A673 (cell line): Measurements from ENCODE around the gene CENPI.

Experiments used
- EZH2 ChIP-seq: fragments of 200-600 bp; sonication (generic); IDR thresholded peaks from 2 replicates; pipeline ENCODE4 v1.6.1; 2017; ENCODE audit warnings: borderline replicate concordance, low read depth, mild to moderate bottlenecking, mixed read lengths, antibody characterized with exemption, low read length; ENCODE audit not compliant: poor library complexity, severe bottlenecking
- TF ChIP-seq, protein P1 (sequence below): fragments of 300-800, 200-600 bp; sonication (generic); conservative IDR thresholded peaks from 2 replicates; pipeline ENCODE4 v1.5.1; 2017; ENCODE audit warnings: low read depth, mild to moderate bottlenecking, antibody characterized with exemption, low read length, moderate library complexity, mixed read lengths

DNA sequence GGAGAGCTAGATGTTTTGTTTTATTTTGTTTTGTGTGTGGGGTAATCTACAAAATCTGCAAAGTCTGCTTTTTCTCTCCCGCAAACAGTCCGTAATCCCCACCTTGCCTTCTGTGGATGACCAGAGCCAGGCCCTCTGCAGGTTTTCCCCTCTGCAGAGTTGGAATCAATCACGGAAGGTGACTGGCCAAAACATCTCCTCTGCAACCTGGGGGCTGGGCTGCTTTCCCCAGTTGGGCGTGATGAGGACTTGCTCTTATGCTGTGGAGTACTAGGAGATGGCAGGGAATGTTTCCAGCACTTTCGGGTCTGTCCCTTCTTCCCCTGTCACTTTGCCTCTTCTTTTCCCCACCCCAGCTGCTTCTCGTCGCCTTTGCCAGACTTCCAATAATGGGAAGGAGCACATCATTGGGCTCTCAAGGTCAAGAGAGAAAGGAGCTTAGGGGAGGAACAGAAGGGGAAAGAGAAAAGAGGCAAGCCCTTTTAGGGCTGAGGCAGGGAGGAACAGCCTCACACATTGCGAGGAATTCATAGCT is 18.2 kb upstream of the CENPI start:
- TF ChIP-seq, protein P1, sequence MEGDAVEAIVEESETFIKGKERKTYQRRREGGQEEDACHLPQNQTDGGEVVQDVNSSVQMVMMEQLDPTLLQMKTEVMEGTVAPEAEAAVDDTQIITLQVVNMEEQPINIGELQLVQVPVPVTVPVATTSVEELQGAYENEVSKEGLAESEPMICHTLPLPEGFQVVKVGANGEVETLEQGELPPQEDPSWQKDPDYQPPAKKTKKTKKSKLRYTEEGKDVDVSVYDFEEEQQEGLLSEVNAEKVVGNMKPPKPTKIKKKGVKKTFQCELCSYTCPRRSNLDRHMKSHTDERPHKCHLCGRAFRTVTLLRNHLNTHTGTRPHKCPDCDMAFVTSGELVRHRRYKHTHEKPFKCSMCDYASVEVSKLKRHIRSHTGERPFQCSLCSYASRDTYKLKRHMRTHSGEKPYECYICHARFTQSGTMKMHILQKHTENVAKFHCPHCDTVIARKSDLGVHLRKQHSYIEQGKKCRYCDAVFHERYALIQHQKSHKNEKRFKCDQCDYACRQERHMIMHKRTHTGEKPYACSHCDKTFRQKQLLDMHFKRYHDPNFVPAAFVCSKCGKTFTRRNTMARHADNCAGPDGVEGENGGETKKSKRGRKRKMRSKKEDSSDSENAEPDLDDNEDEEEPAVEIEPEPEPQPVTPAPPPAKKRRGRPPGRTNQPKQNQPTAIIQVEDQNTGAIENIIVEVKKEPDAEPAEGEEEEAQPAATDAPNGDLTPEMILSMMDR: no peak
- no peak for TF ChIP-seq EZH2
